HepG2 (cell line): Measurements from ENCODE around the gene UQCRC1. TPM values are rescaled to one million over a fixed set of nuclear protein-coding genes. Genes with fewer than 3 reads are reported as not detected.
A peak's percentile ranks its signal among the peaks of the same experiment; 100 is the strongest.

Source experiments
- ATAC-seq: fragments of 200-7000 bp; cut with Tn5 transposase; 3 replicates; pipeline ENCODE4 v1.9.1; 2020; ENCODE audit warnings: mild to moderate bottlenecking, moderate library complexity
- BruUV-seq: library from RNA; stranded (reverse); fragments of 400-500 nt; replicated peaks from 2 replicates; lab custom pipeline; 2021; lab: Mats Ljungman, UMichigan
- CTCF ChIA-PET: fragments of 300-600 bp; formaldehyde crosslinking; extraction: SDS; loops from one replicate; lab custom pipeline; 2021; ENCODE audit warnings: low total read pairs, inconsistent platforms, low intra/inter-chr PET ratio; lab: Yijun Ruan, JAX
- POLR2A ChIA-PET: fragments of 350-600 bp; sonication (Branson Sonifier 250); formaldehyde crosslinking; loops from one replicate; lab custom pipeline; 2020; ENCODE audit warnings: antibody characterized with exemption, inconsistent platforms; lab: Yijun Ruan, JAX
- DNase-seq: peaks from one replicate; pipeline ENCODE4 v3.0.0-alpha.2; 2015; ENCODE audit warnings: low spot score
- FAIRE-seq: peaks from 3 replicates; lab custom pipeline; 2011; peaks lifted over from hg19 to GRCh38; lab: Jason Lieb, UNC
- H2AFZ ChIP-seq: one replicate; pipeline ENCODE4 v1.6.1; 2011; ENCODE audit warnings: low read length, inconsistent platforms
- H3K27ac ChIP-seq: fragments of 300-600 bp; 3 replicates; pipeline ENCODE4 v1.8.0; 2011; ENCODE audit warnings: mixed run types, mild to moderate bottlenecking, mixed read lengths, low read length, inconsistent platforms; ENCODE audit not compliant: insufficient read depth; ENCODE audit errors: extremely low read length
- H3K27me3 ChIP-seq, 2 experiments: fragments of 200-600 bp in 1 of 2; 2 replicates in 1 of 2; 3 replicates in 1 of 2; pipeline versions ENCODE4 v1.6.0 to v1.8.0; 2011; ENCODE audit warnings: low read length in 2 of 2, mild to moderate bottlenecking in 2 of 2, moderate library complexity in 2 of 2, inconsistent platforms in 1 of 2; ENCODE audit not compliant: insufficient read depth in 2 of 2, control insufficient read depth in 1 of 2
- H3K36me3 ChIP-seq, 2 experiments: fragments of 200-600 bp in 1 of 2; replicated peaks in 1 of 2; 2 replicates in 1 of 2; 3 replicates in 1 of 2; pipeline versions ENCODE4 v1.5.1 to v1.8.0; 2011; ENCODE audit warnings: low read length in 2 of 2, inconsistent platforms in 1 of 2; ENCODE audit not compliant: insufficient read depth in 2 of 2, control insufficient read depth in 1 of 2
- H3K4me1 ChIP-seq: 2 replicates; pipeline ENCODE4 v1.5.1; 2012; ENCODE audit warnings: low read length, inconsistent platforms; ENCODE audit not compliant: insufficient read depth
- H3K4me2 ChIP-seq: 2 replicates; pipeline ENCODE4 v1.6.0; 2011; ENCODE audit warnings: low read depth, low read length, inconsistent platforms
- H3K4me3 ChIP-seq, 3 experiments: fragments of 200-600 bp in 1 of 3; sonication (generic), shearing (Covaris generic) in 1 of 3; replicated peaks in 1 of 3; 2 replicates each; pipeline ENCODE4 v1.5.1; 2011 to 2016; ENCODE audit warnings: low read length in 3 of 3, inconsistent platforms in 2 of 3, low read depth in 2 of 3, mild to moderate bottlenecking in 2 of 3, control low read depth in 1 of 3, mixed read lengths in 1 of 3; ENCODE audit not compliant: insufficient read depth in 1 of 3
- H3K79me2 ChIP-seq: one replicate; pipeline ENCODE4 v1.6.1; 2011; ENCODE audit warnings: low read length, inconsistent platforms; ENCODE audit not compliant: insufficient read depth
- H3K9ac ChIP-seq: 2 replicates; pipeline ENCODE4 v1.6.0; 2011; ENCODE audit warnings: mild to moderate bottlenecking, low read depth, low read length, inconsistent platforms; ENCODE audit not compliant: insufficient read depth
- H3K9me3 ChIP-seq: 2 replicates; pipeline ENCODE4 v1.5.1; 2012; ENCODE audit warnings: mild to moderate bottlenecking, low read length
- H4K20me1 ChIP-seq: 2 replicates; pipeline ENCODE4 v1.6.0; 2011; ENCODE audit warnings: inconsistent platforms, mild to moderate bottlenecking, low read length, moderate library complexity; ENCODE audit not compliant: insufficient read depth
- E2F2 ChIP-seq: sonication (generic); formaldehyde crosslinking; IDR thresholded peaks from 2 replicates; pipeline ENCODE4 v1.4.0; 2020; ENCODE audit warnings: missing genetic modification reagents, borderline replicate concordance
- FOXK2 ChIP-seq: fragments of 450-650 bp; IDR thresholded peaks from 2 replicates; pipeline ENCODE4 v1.6.1; 2016
- GATAD2A ChIP-seq: IDR thresholded peaks from 2 replicates; pipeline ENCODE4 v1.6.1; 2016
- GFI1 ChIP-seq: sonication (generic); formaldehyde crosslinking; IDR thresholded peaks from 2 replicates; pipeline ENCODE4 v1.5.0; 2020; ENCODE audit warnings: missing genetic modification reagents, mild to moderate bottlenecking, borderline replicate concordance
- HNRNPUL1 ChIP-seq: fragments of 200-400 bp; formaldehyde crosslinking; IDR thresholded peaks from 2 replicates; pipeline ENCODE4 v1.6.1; 2017; ENCODE audit warnings: low read depth, mild to moderate bottlenecking, low read length, moderate library complexity
- TEAD2 ChIP-seq: sonication (generic); formaldehyde crosslinking; IDR thresholded peaks from 2 replicates; pipeline ENCODE4 v1.9.0; 2021; ENCODE audit warnings: missing genetic modification reagents
- ZBTB2 ChIP-seq: sonication (generic); formaldehyde crosslinking; IDR thresholded peaks from 2 replicates; pipeline ENCODE4 v1.8.0; 2022; ENCODE audit warnings: low read depth, missing genetic modification reagents
- WGBS: methylation state at CpG from one replicate; pipeline ENCODE4 v1.1.6; 2017; ENCODE audit warnings: low lambda C conversion rate; 5-methylcytosine and 5-hydroxymethylcytosine counted together
- in situ Hi-C: cut with HindIII; loops from 2 replicates; pipeline ENCODE4 v1.10.0; 2017; ENCODE audit warnings: low pct_unique_long_range_greater_than_20kb; ENCODE audit not compliant: extremely low pct_ligation_motif_present
- intact Hi-C: fragments of 100-400 bp; cut with micrococcal nuclease; formaldehyde crosslinking; loops from one replicate; pipeline ENCODE4 v1.10.0; 2022; ENCODE audit not compliant: unreplicated experiment
- polyA plus RNA-seq, 8 experiments: library from polyadenylated mRNA; depleted of rRNA in 3 of 8; stranded (reverse) in 7 of 8; unstranded in 1 of 8; fragments of >200 nt; fragmentation: Illumina TruSeq in 4 of 8; extraction: Trizol in 4 of 8; gene quantifications; 2 replicates each; pipeline versions ENCODE4 v1.2.1 to v1.2.3, GENCODE V29; 2011 to 2016; ENCODE audit warnings: low read depth in 4 of 8, missing spikeins in 1 of 8, mixed read lengths in 1 of 8; ENCODE audit not compliant: insufficient read depth in 1 of 8
- total RNA-seq, 5 experiments: library from RNA; depleted of rRNA; stranded (reverse); fragments of >200 nt; fragmentation: Illumina TruSeq; extraction: Trizol; gene quantifications; 2 replicates each; pipeline ENCODE4 v1.2.3, GENCODE V29; 2016; ENCODE audit warnings: low read depth in 1 of 5
- TF ChIP-seq, protein P1 (sequence below): sonication (generic); formaldehyde crosslinking; IDR thresholded peaks from 2 replicates; pipeline ENCODE4 v1.8.1; 2023; ENCODE audit warnings: missing genetic modification reagents, inconsistent platforms, borderline replicate concordance
- TF ChIP-seq, protein P2 (sequence below): sonication (generic); formaldehyde crosslinking; IDR thresholded peaks from 2 replicates; pipeline ENCODE4 v1.4.0; 2020; ENCODE audit warnings: missing genetic modification reagents
- TF ChIP-seq, protein P3 (sequence below): sonication (generic); formaldehyde crosslinking; IDR thresholded peaks from 2 replicates; pipeline ENCODE4 v1.5.0; 2020; ENCODE audit warnings: missing genetic modification reagents

Gene UQCRC1
- total and polyA plus RNA-seq, 2 of the 13 experiments (the other 11 are each of a cell fraction or from before 2014, with no cell fraction given) = 316 to 680 TPM

GRCh38 chr3:48624767-48625166 lies 15.3 kb upstream of the UQCRC1 start (continued):
- no peak for TF ChIP-seq E2F2 (CRISPR knock-in tag)
- TF ChIP-seq, protein P1, sequence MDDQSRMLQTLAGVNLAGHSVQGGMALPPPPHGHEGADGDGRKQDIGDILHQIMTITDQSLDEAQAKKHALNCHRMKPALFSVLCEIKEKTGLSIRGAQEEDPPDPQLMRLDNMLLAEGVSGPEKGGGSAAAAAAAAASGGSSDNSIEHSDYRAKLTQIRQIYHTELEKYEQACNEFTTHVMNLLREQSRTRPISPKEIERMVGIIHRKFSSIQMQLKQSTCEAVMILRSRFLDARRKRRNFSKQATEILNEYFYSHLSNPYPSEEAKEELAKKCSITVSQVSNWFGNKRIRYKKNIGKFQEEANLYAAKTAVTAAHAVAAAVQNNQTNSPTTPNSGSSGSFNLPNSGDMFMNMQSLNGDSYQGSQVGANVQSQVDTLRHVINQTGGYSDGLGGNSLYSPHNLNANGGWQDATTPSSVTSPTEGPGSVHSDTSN = no peak

DNA sequence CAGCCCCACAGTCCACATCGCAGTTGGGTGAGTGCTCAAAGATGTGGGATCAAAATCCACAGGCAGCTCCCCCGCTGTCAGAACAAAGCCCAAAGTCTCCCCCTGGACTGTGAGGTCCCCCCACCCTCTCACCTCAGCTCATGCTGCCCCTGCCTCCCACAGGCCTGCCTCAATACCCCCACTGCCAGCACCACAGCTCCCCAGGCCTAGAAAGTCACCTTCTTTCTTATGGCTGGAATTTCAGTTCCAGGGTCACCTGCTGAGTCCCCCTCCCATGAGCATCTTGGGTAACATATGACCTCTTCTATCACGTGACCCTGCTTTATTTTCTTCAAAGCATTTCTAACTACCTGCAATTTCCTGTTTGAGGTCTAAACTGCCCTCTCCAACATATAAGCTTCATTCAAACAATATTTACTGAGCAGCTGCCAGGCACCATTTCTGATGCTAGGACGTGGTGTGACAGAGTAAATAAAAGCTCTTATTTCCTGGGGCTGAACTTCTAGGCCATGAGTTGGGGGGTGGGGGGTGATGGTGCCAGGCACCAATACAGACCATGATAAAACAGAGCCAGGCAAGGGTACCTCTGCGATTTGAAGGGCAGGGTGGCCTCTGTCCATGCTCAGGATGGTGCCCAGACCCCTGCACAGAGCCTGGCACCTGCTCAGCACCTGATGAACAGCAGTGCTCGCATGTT lies 14.6 kb upstream of the UQCRC1 start:
- intact Hi-C loops = loop anchor here (5.0 kb wide), 1 partner anchor 67 kb away; the partner anchor contains the start of gene PFKFB4
- no peaks in the 10 kb centered on the region for H3K27me3 ChIP-seq
- DNase-seq (peak; percentile 93), ATAC-seq (peak; percentile 71), FAIRE-seq (peak; percentile 79)
- no peaks in the 10 kb centered on the region for H3K9me3 ChIP-seq
- CTCF ChIA-PET = no interaction called here
- H3K36me3 ChIP-seq = peaks cover 14 to 40% of the 10 kb centered on the region in 2 experiments
- peak overlapping the region; percentile 93 for H3K27ac ChIP-seq
- H3K4me2 ChIP-seq = peak overlapping the region; percentile 60
- peak overlapping the region; percentile 73 for H3K9ac ChIP-seq
- BruUV-seq = no TSS peak
- in situ Hi-C loops = no loop called here
- H3K79me2 ChIP-seq = no peaks in the 10 kb centered on the region
- H4K20me1 ChIP-seq = no peaks in the 10 kb centered on the region
- peaks cover 72% of the 10 kb centered on the region for H3K4me1 ChIP-seq
- H2AFZ ChIP-seq = no peak overlapping the region
- WGBS = 19% methylated on average over 4 of the region's 6 CpGs
- peak overlapping the region; percentile 8 to 41 (median 23); a peak in 4 of 6 replicates for H3K4me3 ChIP-seq
- POLR2A ChIA-PET = interaction anchor here (0.6 to 7.5 kb wide), 20 partner anchors 8 to 193 kb away, joined by 3 to 140 read pairs (median 4); partner anchors contain the start of genes CCDC51, CELSR3, IP6K2 and PFKFB4
- TF ChIP-seq ZBTB2 (CRISPR knock-in tag) = no peak
- TF ChIP-seq GFI1 (CRISPR knock-in tag) = 0 out of 2 replicates have a peak, but pooled peaks have one; percentile 35
- TF ChIP-seq, protein P2, sequence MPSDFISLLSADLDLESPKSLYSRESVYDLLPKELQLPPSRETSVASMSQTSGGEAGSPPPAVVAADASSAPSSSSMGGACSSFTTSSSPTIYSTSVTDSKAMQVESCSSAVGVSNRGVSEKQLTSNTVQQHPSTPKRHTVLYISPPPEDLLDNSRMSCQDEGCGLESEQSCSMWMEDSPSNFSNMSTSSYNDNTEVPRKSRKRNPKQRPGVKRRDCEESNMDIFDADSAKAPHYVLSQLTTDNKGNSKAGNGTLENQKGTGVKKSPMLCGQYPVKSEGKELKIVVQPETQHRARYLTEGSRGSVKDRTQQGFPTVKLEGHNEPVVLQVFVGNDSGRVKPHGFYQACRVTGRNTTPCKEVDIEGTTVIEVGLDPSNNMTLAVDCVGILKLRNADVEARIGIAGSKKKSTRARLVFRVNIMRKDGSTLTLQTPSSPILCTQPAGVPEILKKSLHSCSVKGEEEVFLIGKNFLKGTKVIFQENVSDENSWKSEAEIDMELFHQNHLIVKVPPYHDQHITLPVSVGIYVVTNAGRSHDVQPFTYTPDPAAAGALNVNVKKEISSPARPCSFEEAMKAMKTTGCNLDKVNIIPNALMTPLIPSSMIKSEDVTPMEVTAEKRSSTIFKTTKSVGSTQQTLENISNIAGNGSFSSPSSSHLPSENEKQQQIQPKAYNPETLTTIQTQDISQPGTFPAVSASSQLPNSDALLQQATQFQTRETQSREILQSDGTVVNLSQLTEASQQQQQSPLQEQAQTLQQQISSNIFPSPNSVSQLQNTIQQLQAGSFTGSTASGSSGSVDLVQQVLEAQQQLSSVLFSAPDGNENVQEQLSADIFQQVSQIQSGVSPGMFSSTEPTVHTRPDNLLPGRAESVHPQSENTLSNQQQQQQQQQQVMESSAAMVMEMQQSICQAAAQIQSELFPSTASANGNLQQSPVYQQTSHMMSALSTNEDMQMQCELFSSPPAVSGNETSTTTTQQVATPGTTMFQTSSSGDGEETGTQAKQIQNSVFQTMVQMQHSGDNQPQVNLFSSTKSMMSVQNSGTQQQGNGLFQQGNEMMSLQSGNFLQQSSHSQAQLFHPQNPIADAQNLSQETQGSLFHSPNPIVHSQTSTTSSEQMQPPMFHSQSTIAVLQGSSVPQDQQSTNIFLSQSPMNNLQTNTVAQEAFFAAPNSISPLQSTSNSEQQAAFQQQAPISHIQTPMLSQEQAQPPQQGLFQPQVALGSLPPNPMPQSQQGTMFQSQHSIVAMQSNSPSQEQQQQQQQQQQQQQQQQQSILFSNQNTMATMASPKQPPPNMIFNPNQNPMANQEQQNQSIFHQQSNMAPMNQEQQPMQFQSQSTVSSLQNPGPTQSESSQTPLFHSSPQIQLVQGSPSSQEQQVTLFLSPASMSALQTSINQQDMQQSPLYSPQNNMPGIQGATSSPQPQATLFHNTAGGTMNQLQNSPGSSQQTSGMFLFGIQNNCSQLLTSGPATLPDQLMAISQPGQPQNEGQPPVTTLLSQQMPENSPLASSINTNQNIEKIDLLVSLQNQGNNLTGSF = no peak
- TF ChIP-seq, protein P3, sequence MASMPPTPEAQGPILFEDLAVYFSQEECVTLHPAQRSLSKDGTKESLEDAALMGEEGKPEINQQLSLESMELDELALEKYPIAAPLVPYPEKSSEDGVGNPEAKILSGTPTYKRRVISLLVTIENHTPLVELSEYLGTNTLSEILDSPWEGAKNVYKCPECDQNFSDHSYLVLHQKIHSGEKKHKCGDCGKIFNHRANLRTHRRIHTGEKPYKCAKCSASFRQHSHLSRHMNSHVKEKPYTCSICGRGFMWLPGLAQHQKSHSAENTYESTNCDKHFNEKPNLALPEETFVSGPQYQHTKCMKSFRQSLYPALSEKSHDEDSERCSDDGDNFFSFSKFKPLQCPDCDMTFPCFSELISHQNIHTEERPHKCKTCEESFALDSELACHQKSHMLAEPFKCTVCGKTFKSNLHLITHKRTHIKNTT (CRISPR knock-in tag) = no peak
- no peak for TF ChIP-seq TEAD2 (CRISPR knock-in tag)
- TF ChIP-seq GATAD2A (CRISPR knock-in tag) = peak; percentile 54
- TF ChIP-seq HNRNPUL1 = no peak
- TF ChIP-seq FOXK2 = no peak
